ENCODE results near the gene DNAAF6. TPM values are rescaled to one million over a fixed set of nuclear protein-coding genes. Genes with fewer than 3 reads are reported as not detected.

DNAAF6 gene
- total RNA-seq, 2 experiments from 2014 or later, result not detected

- ChIA-PET CTCF (ENCODE audit: unreplicated experiment) (no interaction called here), POLR2A (no interaction called here)
- H3K4me1 ChIP-seq (ENCODE audit: insufficient read depth, low read length, poor library complexity, severe bottlenecking), result no peaks in the 10 kb centered on the region
- no peak overlapping the region for H3K4me2 ChIP-seq (ENCODE audit: low read length)
- no peak for DNase-seq (ENCODE audit: low spot score)
- no peaks in the 10 kb centered on the region for H3K36me3 ChIP-seq (ENCODE audit: insufficient read depth, low read length)
- no peak for TF ChIP-seq EZH2phosphoT487 (IDR thresholded peaks at IDR 0.05; ENCODE audit: borderline replicate concordance, low read depth, low read length)
- TF ChIP-seq CTCF (conservative IDR thresholded peaks at IDR 0.05; ENCODE audit: low read length), result no peak
- no peaks in the 10 kb centered on the region for H3K79me2 ChIP-seq (ENCODE audit: insufficient read depth, low read depth, low read length)
- no peak overlapping the region for H3K27ac ChIP-seq (ENCODE audit: low read depth, low read length, poor library complexity, severe bottlenecking)
- BruUV-seq (replicated peaks), result no TSS peak
- H2AFZ ChIP-seq (ENCODE audit: low read length), result no peak overlapping the region
- intact Hi-C loops (cut with micrococcal nuclease; ENCODE audit: unreplicated experiment), result loop anchor here (10.0 kb wide), 1 partner anchor 421 kb away; the partner anchor contains the start of gene PRPS1
- no peaks in the 10 kb centered on the region for H3K9me2 ChIP-seq (ENCODE audit: insufficient read depth, low read length)
- no peaks in the 10 kb centered on the region for H3K9me3 ChIP-seq (ENCODE audit: low read length)
- H3K4me3 ChIP-seq (ENCODE audit: low read depth, low read length, poor library complexity, severe bottlenecking), result no peak overlapping the region
- H4K20me1 ChIP-seq (ENCODE audit: insufficient read depth, low read length), result no peaks in the 10 kb centered on the region
Measured at GRCh38 chrX:107204068-107204605, 2.3 kb upstream of the DNAAF6 start.

- TF ChIP-seq EZH2phosphoT487 (IDR thresholded peaks at IDR 0.05; ENCODE audit: borderline replicate concordance, low read depth, low read length), result no peak
- no peak for TF ChIP-seq CTCF (conservative IDR thresholded peaks at IDR 0.05; ENCODE audit: low read length)
- H2AFZ ChIP-seq (ENCODE audit: low read length), result no peak overlapping the region
- CTCF ChIA-PET (ENCODE audit: unreplicated experiment), result no interaction called here
Measured at GRCh38 chrX:107206697-107207065, 270 bp downstream of the DNAAF6 start.

GRCh38 chrX:107207089-107207488, 678 bp downstream of the DNAAF6 start:
- H4K20me1 ChIP-seq (ENCODE audit: insufficient read depth, low read length), result no peaks in the 10 kb centered on the region
- H3K79me2 ChIP-seq (ENCODE audit: insufficient read depth, low read depth, low read length), result no peaks in the 10 kb centered on the region
- no peaks in the 10 kb centered on the region for H3K36me3 ChIP-seq (ENCODE audit: insufficient read depth, low read length)
- no peak overlapping the region for H3K4me3 ChIP-seq (ENCODE audit: low read depth, low read length, poor library complexity, severe bottlenecking)
- H3K27ac ChIP-seq (ENCODE audit: low read depth, low read length, poor library complexity, severe bottlenecking), result no peak overlapping the region
- no peak overlapping the region for H2AFZ ChIP-seq (ENCODE audit: low read length)
- no TSS peak for BruUV-seq (replicated peaks)
- CTCF ChIA-PET (ENCODE audit: unreplicated experiment), result no interaction called here
- no peaks in the 10 kb centered on the region for H3K4me1 ChIP-seq (ENCODE audit: insufficient read depth, low read length, poor library complexity, severe bottlenecking)
- H3K9me3 ChIP-seq (ENCODE audit: low read length), result no peaks in the 10 kb centered on the region
- H3K9me2 ChIP-seq (ENCODE audit: insufficient read depth, low read length), result no peaks in the 10 kb centered on the region
- intact Hi-C loops (cut with micrococcal nuclease; ENCODE audit: unreplicated experiment), result loop anchor here (5.0 to 10.0 kb wide), 3 partner anchors 90 to 418 kb away; partner anchors contain the start of genes PRPS1 and RBM41
- no peak overlapping the region for H3K4me2 ChIP-seq (ENCODE audit: low read length)
- TF ChIP-seq EZH2phosphoT487 (IDR thresholded peaks at IDR 0.05; ENCODE audit: borderline replicate concordance, low read depth, low read length) (no peak), CTCF (conservative IDR thresholded peaks at IDR 0.05; ENCODE audit: low read length) (no peak)
- POLR2A ChIA-PET, result no interaction called here
- DNase-seq (ENCODE audit: low spot score), result no peak

More at GRCh38 chrX:107206697-107207065, 270 bp downstream of the DNAAF6 start:
- no TSS peak for BruUV-seq (replicated peaks)
- H3K4me1 ChIP-seq (ENCODE audit: insufficient read depth, low read length, poor library complexity, severe bottlenecking), result no peaks in the 10 kb centered on the region
- no peaks in the 10 kb centered on the region for H3K9me2 ChIP-seq (ENCODE audit: insufficient read depth, low read length)
- no peak overlapping the region for H3K27ac ChIP-seq (ENCODE audit: low read depth, low read length, poor library complexity, severe bottlenecking)
- H4K20me1 ChIP-seq (ENCODE audit: insufficient read depth, low read length), result no peaks in the 10 kb centered on the region
- intact Hi-C loops (cut with micrococcal nuclease; ENCODE audit: unreplicated experiment), result loop anchor here (5.0 to 10.0 kb wide), 3 partner anchors 89 to 418 kb away; partner anchors contain the start of genes PRPS1 and RBM41
- DNase-seq (ENCODE audit: low spot score), result no peak
- H3K4me2 ChIP-seq (ENCODE audit: low read length), result peak overlapping the region; percentile 79; the same call in 1 of the 2 replicates
- H3K36me3 ChIP-seq (ENCODE audit: insufficient read depth, low read length), result no peaks in the 10 kb centered on the region
- peak overlapping the region; percentile 86 for H3K4me3 ChIP-seq (ENCODE audit: low read depth, low read length, poor library complexity, severe bottlenecking)
- POLR2A ChIA-PET, result no interaction called here
- H3K79me2 ChIP-seq (ENCODE audit: insufficient read depth, low read depth, low read length), result no peaks in the 10 kb centered on the region
- no peaks in the 10 kb centered on the region for H3K9me3 ChIP-seq (ENCODE audit: low read length)

Measured in OCI-LY7 (cell line).